T-helper 17 cell (primary cell): Measurements from ENCODE around the gene COL13A1. TPM values are rescaled to one million over a fixed set of nuclear protein-coding genes. Genes with fewer than 3 reads are reported as not detected.

Source experiments
- ATAC-seq: fragments of 150-1000 bp; cut with Tn5 transposase; 2 replicates; pipeline ENCODE4 v1.10.0; 2021; ENCODE audit warnings: mild to moderate bottlenecking, moderate library complexity
- DNase-seq, 3 donors: peaks; one replicate each; pipeline versions ENCODE4 v3.0.0 to v3.0.0-alpha.2; 2020 to 2021
- H3K9me3 ChIP-seq: one replicate; pipeline ENCODE4 v1.7.0; 2013; ENCODE audit warnings: low read length, mild to moderate bottlenecking; ENCODE audit not compliant: control insufficient read depth, poor library complexity, severe bottlenecking
- H3K27ac Mint-ChIP-seq: one replicate; pipeline ENCODE4 v1.8.0; 2022; ENCODE audit warnings: mild to moderate bottlenecking, moderate library complexity, mixed read lengths
- H3K27me3 Mint-ChIP-seq: one replicate; pipeline ENCODE4 v1.8.0; 2022; ENCODE audit warnings: mixed read lengths
- H3K36me3 Mint-ChIP-seq: one replicate; pipeline ENCODE4 v1.8.0; 2022; ENCODE audit warnings: low read depth, mixed read lengths
- H3K4me1 Mint-ChIP-seq: one replicate; pipeline ENCODE4 v1.8.0; 2022; ENCODE audit warnings: mild to moderate bottlenecking, mixed read lengths
- H3K4me3 Mint-ChIP-seq: one replicate; pipeline ENCODE4 v1.8.0; 2022; ENCODE audit warnings: mild to moderate bottlenecking, moderate library complexity, mixed read lengths
- total RNA-seq, 4 donors: library from RNA in 2 of 4; stranded (reverse) in 2 of 4; gene quantifications; one replicate each; pipeline ENCODE4 v1.2.3 and lab custom pipeline; 2022 to 2026

Gene COL13A1
- total RNA-seq, 2 donors from 2014 or later = not detected

DNA sequence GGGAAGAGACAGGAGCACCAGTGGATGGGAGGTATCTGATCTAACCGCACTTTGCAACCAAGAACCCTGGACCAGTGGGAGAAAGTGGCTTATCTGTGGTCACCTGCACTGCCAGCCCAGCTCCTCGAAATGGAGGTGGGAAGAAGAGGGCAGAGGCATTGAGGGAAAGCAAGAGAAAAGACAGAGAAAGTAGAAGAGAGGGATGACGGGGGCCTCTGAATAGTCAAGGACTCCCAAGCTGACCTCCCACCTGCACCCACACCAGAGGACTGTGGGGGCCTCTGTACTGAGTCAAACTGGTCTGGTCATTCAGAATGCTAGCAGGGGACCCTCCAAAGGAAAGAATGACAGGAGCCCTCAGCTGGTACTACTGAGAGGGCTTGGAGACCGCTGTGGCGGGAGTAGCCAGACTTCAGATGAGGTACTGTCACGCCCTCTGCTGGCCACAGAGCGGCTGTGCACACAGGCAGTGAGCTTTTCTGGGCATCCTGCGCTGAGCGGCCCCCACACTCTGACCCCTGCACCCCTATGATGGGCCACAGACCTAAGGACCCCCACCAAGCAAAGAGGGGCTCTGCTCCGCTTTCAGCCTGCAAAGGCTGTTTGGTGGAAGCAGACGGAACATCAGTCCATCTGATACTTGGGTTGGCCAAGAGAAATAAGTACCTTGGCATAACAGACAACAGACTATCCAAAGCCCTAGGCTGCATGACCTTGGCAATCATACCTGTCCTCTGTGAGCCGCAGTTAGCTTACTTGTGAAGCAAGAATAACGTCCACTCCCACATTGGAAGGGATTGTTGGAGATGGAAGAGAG is 112.9 kb downstream of the COL13A1 start:
- H3K4me1 Mint-ChIP-seq = peaks cover 6% of the 10 kb centered on the region
- no peaks in the 10 kb centered on the region for H3K9me3 ChIP-seq
- H3K27ac Mint-ChIP-seq = no peak overlapping the region
- ATAC-seq (peak; percentile 66), DNase-seq (peak; percentile 21 to 44 (median 22))
- H3K27me3 Mint-ChIP-seq = peaks cover 34% of the 10 kb centered on the region
- H3K4me3 Mint-ChIP-seq = no peak overlapping the region
- H3K36me3 Mint-ChIP-seq = no peaks in the 10 kb centered on the region

DNA sequence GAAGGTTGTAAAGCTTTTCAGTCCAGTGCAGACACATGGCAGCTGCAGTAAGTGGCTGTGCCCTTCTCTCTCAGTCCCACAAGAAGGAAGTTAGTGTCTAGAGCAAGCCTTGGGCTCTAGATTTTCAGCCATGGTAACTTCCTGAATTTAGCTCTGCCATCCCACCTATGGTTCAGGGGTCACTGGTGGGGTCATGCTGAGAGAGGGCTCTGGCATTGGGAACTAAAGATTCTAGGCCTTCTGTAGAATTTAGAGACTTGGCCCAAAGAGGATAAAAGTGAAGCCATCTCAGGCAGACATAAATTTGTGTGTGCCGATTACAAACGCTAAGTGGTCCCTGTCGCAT is 113.5 kb downstream of the COL13A1 start:
- H3K4me3 Mint-ChIP-seq = no peak overlapping the region

DNA sequence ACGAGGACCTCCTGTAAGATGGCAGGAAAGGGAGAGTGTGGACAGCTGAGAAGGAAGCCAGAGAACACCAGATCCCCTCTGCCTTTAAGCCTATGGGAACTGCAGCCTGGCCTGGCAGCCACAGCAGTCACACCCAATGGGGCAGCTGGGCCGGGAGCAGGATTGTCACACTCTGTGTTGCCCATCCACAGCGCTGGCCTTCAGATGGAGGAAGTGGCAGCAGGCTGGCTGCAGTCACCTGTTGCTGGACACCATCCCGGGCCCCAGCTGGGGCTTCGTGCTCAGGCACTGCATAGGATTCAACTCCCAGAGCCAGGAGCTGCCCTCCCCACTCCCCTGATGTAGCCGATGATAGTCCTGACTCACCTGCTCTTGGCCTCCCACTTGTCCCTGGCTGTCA is 114.4 kb downstream of the COL13A1 start:
- no peak for ATAC-seq
- no peaks in the 10 kb centered on the region for H3K36me3 Mint-ChIP-seq
- H3K27ac Mint-ChIP-seq = no peak overlapping the region
- peaks cover 42% of the 10 kb centered on the region for H3K27me3 Mint-ChIP-seq
- peaks cover 6% of the 10 kb centered on the region for H3K4me1 Mint-ChIP-seq
- H3K9me3 ChIP-seq = no peaks in the 10 kb centered on the region
- DNase-seq = no peak
- no peak overlapping the region for H3K4me3 Mint-ChIP-seq

More for the DNA sequence above, 113.5 kb downstream of the COL13A1 start:
- H3K9me3 ChIP-seq = no peaks in the 10 kb centered on the region
- Mint-ChIP-seq H3K36me3 (no peaks in the 10 kb centered on the region), H3K4me1 (peaks cover 6% of the 10 kb centered on the region), H3K27ac (no peak overlapping the region), H3K27me3 (peaks cover 37% of the 10 kb centered on the region)
- ATAC-seq (no peak), DNase-seq (no peak)

DNA sequence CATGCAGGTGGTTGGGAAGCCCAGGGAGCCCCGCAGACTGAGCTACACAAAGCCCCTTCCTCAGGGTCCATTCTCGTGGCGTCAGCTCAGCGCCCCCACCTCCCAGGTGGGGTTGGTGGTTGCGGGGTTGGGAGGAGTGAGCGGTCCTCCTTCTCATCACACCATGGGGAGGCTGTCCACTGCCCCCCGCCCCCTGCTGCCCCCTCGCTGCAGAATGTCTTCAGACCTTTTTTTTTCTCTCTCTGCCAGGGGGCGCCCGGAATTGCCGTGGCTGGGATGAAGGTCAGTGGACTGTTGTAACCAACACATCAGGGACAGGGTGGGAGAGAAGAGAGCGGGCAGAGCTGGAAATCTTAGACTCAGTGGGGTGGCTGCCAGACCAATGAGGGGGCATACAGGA is 116.3 kb downstream of the COL13A1 start:
- no peaks in the 10 kb centered on the region for H3K9me3 ChIP-seq
- H3K27me3 Mint-ChIP-seq = peaks cover 47% of the 10 kb centered on the region
- peaks cover 3% of the 10 kb centered on the region for H3K4me1 Mint-ChIP-seq
- no peak for ATAC-seq
- no peaks in the 10 kb centered on the region for H3K36me3 Mint-ChIP-seq
- no peak overlapping the region for H3K4me3 Mint-ChIP-seq
- H3K27ac Mint-ChIP-seq = no peak overlapping the region
- no peak for DNase-seq

DNA sequence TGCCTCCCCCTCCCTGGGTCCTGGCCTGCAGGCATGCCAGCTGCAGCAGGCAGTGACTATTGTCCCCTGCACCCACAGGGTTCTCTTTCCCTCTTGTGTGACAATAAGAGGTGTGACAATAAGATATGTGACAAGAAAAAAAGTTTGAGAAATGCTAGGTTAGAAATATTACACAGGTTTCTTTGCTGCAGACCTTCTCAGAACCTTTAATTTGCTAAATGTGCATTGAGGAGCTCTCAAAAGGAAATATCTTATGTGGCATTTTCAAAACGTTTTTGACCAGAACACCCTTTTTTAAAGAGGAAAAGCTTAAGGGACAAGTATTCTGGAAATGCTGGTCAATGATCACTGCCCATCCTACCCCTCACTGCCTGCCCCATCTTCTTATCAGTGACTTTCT is 117.5 kb downstream of the COL13A1 start:
- peaks cover 3% of the 10 kb centered on the region for H3K4me1 Mint-ChIP-seq
- no peak overlapping the region for H3K4me3 Mint-ChIP-seq
- no peaks in the 10 kb centered on the region for H3K9me3 ChIP-seq
- H3K27ac Mint-ChIP-seq = no peak overlapping the region
- ATAC-seq = no peak
- peaks cover 45% of the 10 kb centered on the region for H3K27me3 Mint-ChIP-seq
- no peak for DNase-seq
- H3K36me3 Mint-ChIP-seq = no peaks in the 10 kb centered on the region

DNA sequence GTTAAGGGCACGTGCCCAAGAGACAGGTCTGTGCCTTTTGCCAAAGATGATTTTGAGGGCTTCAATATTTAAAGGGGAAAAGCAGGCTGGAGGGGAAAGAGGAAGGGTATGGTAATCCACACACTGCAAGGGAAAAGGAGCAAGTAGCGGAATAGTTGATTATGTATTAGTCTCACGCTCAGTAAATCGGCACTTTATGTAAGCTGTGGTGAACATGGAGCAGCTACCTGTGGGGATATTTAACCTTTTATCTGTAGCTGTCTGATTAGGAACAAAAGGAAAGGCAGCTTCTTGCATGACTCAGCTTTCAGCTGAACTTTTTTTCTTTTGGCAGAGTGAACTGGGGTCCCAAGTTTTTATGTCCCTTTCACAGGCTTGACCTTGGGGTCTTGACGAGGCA is 123.4 kb downstream of the COL13A1 start:
- peaks cover 2% of the 10 kb centered on the region for H3K4me1 Mint-ChIP-seq
- DNase-seq = no peak
- peaks cover 50% of the 10 kb centered on the region for H3K27me3 Mint-ChIP-seq
- H3K36me3 Mint-ChIP-seq = no peaks in the 10 kb centered on the region
- no peak for ATAC-seq
- no peak overlapping the region for H3K27ac Mint-ChIP-seq
- H3K9me3 ChIP-seq = no peaks in the 10 kb centered on the region
- no peak overlapping the region for H3K4me3 Mint-ChIP-seq

DNA sequence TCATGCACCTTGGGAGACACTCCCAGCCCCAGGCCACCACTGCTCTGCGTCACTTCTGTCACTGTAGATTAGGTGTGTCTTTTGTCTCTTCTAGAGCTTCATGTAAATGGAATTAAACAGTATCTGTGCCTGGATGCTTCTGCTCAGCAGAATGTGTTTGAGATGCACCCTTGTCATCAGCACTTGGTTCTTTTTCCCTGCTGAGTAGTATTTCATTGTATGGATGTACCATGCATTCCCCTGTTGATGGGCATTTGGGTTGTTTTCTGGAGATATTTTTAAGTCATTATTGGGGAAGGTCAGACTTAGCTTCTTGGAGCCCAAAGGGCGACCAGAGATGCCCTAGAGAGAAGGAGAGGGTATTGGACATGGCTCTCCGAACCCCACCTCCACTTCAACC is 126.6 kb downstream of the COL13A1 start:
- Mint-ChIP-seq H3K36me3 (no peaks in the 10 kb centered on the region), H3K4me1 (peaks cover 2% of the 10 kb centered on the region)

DNA sequence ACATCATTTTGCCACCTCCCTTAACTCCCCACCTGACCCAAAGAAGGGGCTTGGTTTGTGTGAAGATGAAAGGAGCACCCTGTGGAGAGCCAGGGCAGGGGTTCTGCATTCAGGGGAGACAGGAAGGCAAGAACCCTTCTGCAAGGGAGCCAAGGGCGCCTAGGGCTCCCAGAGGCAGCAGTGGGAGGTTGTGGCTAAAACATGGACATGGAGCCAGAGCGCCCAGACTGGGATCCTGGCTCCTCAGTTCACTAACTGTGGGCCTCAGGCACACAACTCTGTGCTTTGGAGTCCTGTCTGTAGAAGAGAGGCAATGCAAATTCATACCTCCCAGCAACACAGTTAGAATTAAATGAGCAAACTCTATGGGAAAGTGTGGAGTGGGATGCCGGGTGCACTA is 127.9 kb downstream of the COL13A1 start:
- H3K36me3 Mint-ChIP-seq = no peaks in the 10 kb centered on the region
- no peak overlapping the region for H3K4me3 Mint-ChIP-seq
- H3K4me1 Mint-ChIP-seq = no peaks in the 10 kb centered on the region
- DNase-seq = no peak
- peaks cover 62% of the 10 kb centered on the region for H3K27me3 Mint-ChIP-seq
- H3K27ac Mint-ChIP-seq = no peak overlapping the region
- ATAC-seq = no peak
- H3K9me3 ChIP-seq = no peaks in the 10 kb centered on the region

More for the DNA sequence above, 126.6 kb downstream of the COL13A1 start:
- no peak for ATAC-seq
- no peak overlapping the region for H3K4me3 Mint-ChIP-seq
- no peak overlapping the region for H3K27ac Mint-ChIP-seq
- H3K9me3 ChIP-seq = no peaks in the 10 kb centered on the region
- no peak for DNase-seq
- H3K27me3 Mint-ChIP-seq = peaks cover 60% of the 10 kb centered on the region

DNA sequence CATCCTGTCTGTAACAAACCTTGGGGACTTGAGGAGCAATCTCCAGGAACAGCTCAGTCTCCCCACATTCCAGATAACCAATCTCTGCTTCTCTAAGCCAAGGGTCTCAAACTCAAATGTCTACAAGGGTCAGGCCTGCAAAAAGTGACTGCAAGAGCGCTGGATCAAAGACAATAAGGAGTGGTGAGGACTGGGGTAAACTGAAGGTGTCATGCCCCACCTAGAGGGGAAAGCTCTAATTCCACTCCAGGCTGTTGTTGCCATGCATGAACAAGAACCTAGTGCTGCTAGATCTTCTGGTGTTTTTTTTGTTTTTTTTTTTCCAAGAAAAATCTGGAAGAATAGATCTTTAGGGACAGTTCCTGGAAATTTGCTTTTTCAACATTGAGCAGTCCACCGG is 133.1 kb downstream of the COL13A1 start:
- DNase-seq = no peak
- no peaks in the 10 kb centered on the region for H3K9me3 ChIP-seq
- Mint-ChIP-seq H3K27ac (no peak overlapping the region), H3K27me3 (peaks cover 33% of the 10 kb centered on the region), H3K4me3 (no peak overlapping the region), H3K4me1 (peaks cover 2% of the 10 kb centered on the region), H3K36me3 (no peaks in the 10 kb centered on the region)
- ATAC-seq = no peak

DNA sequence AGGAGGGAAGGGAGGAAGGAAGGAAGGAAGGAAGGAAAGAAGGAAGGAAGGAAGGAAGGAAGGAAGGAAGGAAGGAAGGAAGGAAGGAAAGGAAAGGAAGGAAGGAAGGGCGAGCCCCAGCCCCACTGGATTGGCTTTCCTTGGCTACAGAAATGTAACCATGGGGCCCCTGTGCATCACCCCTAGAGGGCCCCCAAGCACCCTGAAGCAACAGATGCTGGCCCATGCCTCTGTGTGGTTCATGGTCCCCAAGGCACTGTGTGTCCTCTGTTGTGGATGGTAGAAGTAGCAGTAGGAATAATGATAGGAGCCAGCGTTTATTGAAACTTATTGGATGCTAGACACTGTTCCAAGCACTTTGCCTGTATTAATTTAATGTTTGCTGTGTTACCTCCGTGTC is 134.4 kb downstream of the COL13A1 start:
- no peaks in the 10 kb centered on the region for H3K9me3 ChIP-seq
- H3K4me3 Mint-ChIP-seq = no peak overlapping the region
- no peak overlapping the region for H3K27ac Mint-ChIP-seq
- no peaks in the 10 kb centered on the region for H3K36me3 Mint-ChIP-seq
- H3K27me3 Mint-ChIP-seq = peaks cover 29% of the 10 kb centered on the region
- no peak for ATAC-seq
- DNase-seq = no peak
- peaks cover 2% of the 10 kb centered on the region for H3K4me1 Mint-ChIP-seq

DNA sequence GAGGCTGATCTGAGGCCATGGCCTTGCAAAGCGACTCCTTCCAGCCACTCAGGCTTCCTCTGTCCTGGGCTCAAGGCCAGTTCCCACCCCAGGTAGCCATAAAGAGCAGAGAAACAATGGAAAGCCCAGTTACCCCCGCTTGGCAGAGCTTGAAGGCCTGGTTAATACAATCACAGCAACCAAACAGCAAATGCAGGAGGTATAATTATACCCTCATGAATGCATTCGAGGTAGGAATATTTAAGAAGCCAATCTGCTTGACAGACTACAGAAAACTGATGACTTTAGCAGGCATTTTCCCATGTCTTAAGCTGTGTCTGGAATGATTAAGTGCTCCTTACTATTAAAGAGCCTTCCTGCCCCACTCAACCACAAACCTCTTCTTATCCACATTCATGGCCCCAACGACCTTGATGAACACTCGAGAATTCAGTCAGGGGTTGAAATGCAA is 136.9 kb downstream of the COL13A1 start:
- ATAC-seq = no peak
- DNase-seq = no peak
- Mint-ChIP-seq H3K27ac (no peak overlapping the region), H3K4me1 (peaks cover 2% of the 10 kb centered on the region), H3K4me3 (no peak overlapping the region), H3K27me3 (peaks cover 22% of the 10 kb centered on the region), H3K36me3 (no peaks in the 10 kb centered on the region)
- no peaks in the 10 kb centered on the region for H3K9me3 ChIP-seq

DNA sequence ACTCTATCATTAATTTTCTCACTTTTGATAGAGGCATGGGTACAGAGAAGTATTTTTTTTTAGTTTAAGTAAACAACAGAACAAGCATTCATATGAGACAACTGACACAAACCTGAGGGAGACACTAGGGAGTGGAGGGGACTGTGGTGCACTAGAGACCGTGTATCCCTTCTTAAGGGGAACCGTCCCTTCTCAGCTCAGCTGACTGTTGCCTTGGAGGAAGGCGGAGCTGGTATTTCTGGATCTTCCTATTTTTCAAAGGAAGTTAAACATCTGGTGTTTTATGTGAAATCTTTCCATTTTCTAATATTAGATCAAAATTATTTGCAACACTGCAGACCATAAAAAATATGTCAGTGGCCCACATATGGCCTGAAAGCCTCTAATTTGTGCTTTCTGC is 137.4 kb downstream of the COL13A1 start:
- no peak overlapping the region for H3K4me3 Mint-ChIP-seq
- H3K27ac Mint-ChIP-seq = no peak overlapping the region
- no peaks in the 10 kb centered on the region for H3K36me3 Mint-ChIP-seq
- peaks cover 2% of the 10 kb centered on the region for H3K4me1 Mint-ChIP-seq
- H3K9me3 ChIP-seq = no peaks in the 10 kb centered on the region
- ATAC-seq (no peak), DNase-seq (no peak)
- H3K27me3 Mint-ChIP-seq = peaks cover 22% of the 10 kb centered on the region

DNA sequence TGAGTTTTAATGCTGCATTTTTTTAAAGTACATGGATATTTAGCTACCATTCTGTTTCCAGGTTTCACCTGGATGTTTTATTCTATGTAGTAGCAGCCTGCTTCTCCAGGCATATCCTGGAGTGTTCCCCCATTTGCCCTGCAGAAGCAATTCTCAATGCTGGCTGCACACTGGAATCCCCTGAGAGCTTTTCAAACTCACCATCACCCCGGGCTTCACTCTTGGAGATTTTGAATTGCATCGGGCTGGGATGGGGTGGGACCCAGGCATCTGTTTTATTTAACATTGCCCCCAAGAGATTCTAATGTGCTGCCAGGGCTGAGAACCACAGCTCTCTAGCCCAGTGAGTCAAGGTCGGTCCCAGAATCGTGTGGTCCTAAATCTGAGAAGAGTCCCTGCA is 137.8 kb downstream of the COL13A1 start:
- DNase-seq = no peak
- Mint-ChIP-seq H3K27me3 (peaks cover 22% of the 10 kb centered on the region), H3K27ac (no peak overlapping the region), H3K4me1 (peaks cover 2% of the 10 kb centered on the region), H3K36me3 (no peaks in the 10 kb centered on the region), H3K4me3 (no peak overlapping the region)
- H3K9me3 ChIP-seq = no peaks in the 10 kb centered on the region
- ATAC-seq = no peak

DNA sequence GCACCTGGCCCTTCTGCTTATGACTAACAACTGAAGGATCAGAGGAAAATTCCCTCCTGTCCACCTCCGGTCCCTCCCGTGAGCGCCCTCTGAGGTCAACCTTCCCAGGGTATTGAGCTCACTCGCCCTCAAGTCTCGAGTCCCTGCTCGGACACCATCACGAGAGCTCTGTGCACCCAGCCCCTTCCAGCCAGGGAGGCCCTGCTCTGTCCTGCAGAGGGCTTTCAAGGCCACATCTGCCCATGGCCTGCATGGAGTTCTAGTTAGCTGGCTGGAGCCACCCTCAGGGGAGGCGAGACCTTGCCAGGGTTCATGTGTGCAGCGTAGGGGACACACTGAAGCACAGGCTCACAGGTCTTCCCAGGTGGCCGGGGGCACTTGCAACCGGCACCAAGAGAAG is 140.0 kb downstream of the COL13A1 start:
- Mint-ChIP-seq H3K27me3 (peaks cover 22% of the 10 kb centered on the region), H3K27ac (no peak overlapping the region), H3K4me3 (no peak overlapping the region), H3K4me1 (no peaks in the 10 kb centered on the region), H3K36me3 (no peaks in the 10 kb centered on the region)
- no peak for DNase-seq
- H3K9me3 ChIP-seq = no peaks in the 10 kb centered on the region
- no peak for ATAC-seq
